ENCODE data around the gene MAP7D1.
"Not testable (repeated sequence)": the region's sequence is repeated elsewhere in the genome, so short reads cannot be mapped to it uniquely, and the experiment has no call there.

MAP7D1 gene

GRCh38 chr1:36172017-36172747 lies 16.2 kb downstream of the MAP7D1 start:
- DNase-seq = no peak

GRCh38 chr1:36172983-36173382 lies 17.0 kb downstream of the MAP7D1 start:
- DNase-seq = no peak

- no peak for DNase-seq
These were observed 18.8 kb downstream of the MAP7D1 start for GRCh38 chr1:36174713-36175112.

GRCh38 chr1:36175137-36176095 lies 19.5 kb downstream of the MAP7D1 start:
- peak; percentile 32 for DNase-seq

- no peak for DNase-seq
These were observed 20.4 kb downstream of the MAP7D1 start for GRCh38 chr1:36176106-36176949.

GRCh38 chr1:36177589-36178431 lies 21.9 kb downstream of the MAP7D1 start:
- no peak for DNase-seq

GRCh38 chr1:36178471-36179219 lies 22.7 kb downstream of the MAP7D1 start:
- no peak for DNase-seq

- DNase-seq = no peak
These were observed 23.2 kb downstream of the MAP7D1 start for GRCh38 chr1:36179220-36179600.

GRCh38 chr1:36182734-36183133 lies 26.8 kb downstream of the MAP7D1 start:
- DNase-seq = no peak

- DNase-seq = no peak
These were observed 27.4 kb downstream of the MAP7D1 start for GRCh38 chr1:36183309-36183856.

- DNase-seq = peak; percentile 84
These were observed 32.0 kb downstream of the MAP7D1 start for GRCh38 chr1:36187800-36188593.

- not testable (repeated sequence) for DNase-seq
These were observed 40.8 kb downstream of the MAP7D1 start for GRCh38 chr1:36196805-36197204.

- no peak for DNase-seq
These were observed 42.7 kb downstream of the MAP7D1 start for GRCh38 chr1:36198641-36199040.

GRCh38 chr1:36199934-36200741 lies 44.2 kb downstream of the MAP7D1 start:
- no peak for DNase-seq

- no peak for DNase-seq
These were observed 47.1 kb downstream of the MAP7D1 start for GRCh38 chr1:36203027-36203553.

GRCh38 chr1:36203554-36204346 lies 47.8 kb downstream of the MAP7D1 start:
- DNase-seq = peak; percentile 53

GRCh38 chr1:36204347-36204909 lies 48.5 kb downstream of the MAP7D1 start:
- DNase-seq = no peak

Data from CD4-positive, alpha-beta T cell treated with Interferon gamma for 1 hour (primary cell).